ENCODE results near the gene LMF1. TPM values are rescaled to one million over a fixed set of nuclear protein-coding genes. Genes with fewer than 3 reads are reported as not detected.

LMF1 gene
- total and polyA plus RNA-seq, 2 of the 8 experiments (the other 6 are each of a cell fraction or from before 2014, with no cell fraction given): 3.5 to 9.1 TPM

GRCh38 chr16:939941-940340, 30.8 kb downstream of the LMF1 start:
- no peaks in the 10 kb centered on the region for H3K36me3 ChIP-seq (ENCODE audit: control insufficient read depth in 2 of 4, insufficient read depth in 4 of 4, low read length in 3 of 4)
- H3K9me3 ChIP-seq (ENCODE audit: insufficient read depth in 2 of 2, low read depth in 1 of 2, low read length in 1 of 2): peaks cover 16 to 41% of the 10 kb centered on the region in 2 experiments
- H3K18ac ChIP-seq (ENCODE audit: extremely low read depth, low read length): no peak overlapping the region
- no peak overlapping the region for H3K9ac ChIP-seq (replicated peaks in 1 of 4; ENCODE audit: extremely low read depth in 1 of 4, low read depth in 3 of 4, low read length in 3 of 4)
- no peak overlapping the region for H2BK120ac ChIP-seq (replicated peaks; ENCODE audit: low read depth, low read length)
- H4K20me1 ChIP-seq (replicated peaks in 1 of 2; ENCODE audit: control insufficient read depth in 1 of 2, insufficient read depth in 2 of 2, low read length in 2 of 2): no peaks in the 10 kb centered on the region
- no peaks in the 10 kb centered on the region for H3K79me1 ChIP-seq (ENCODE audit: low read depth, low read length)
- no peak overlapping the region for H2AK5ac ChIP-seq (ENCODE audit: low read depth, low read length)
- H3K4ac ChIP-seq (replicated peaks; ENCODE audit: insufficient read length, low read depth, low read length): no peak overlapping the region
- H3K23ac ChIP-seq (ENCODE audit: insufficient read length): no peak overlapping the region
- H3K4me2 ChIP-seq (ENCODE audit: insufficient read depth in 1 of 2, low read depth in 2 of 2, low read length in 2 of 2): no peak overlapping the region
- no peak overlapping the region for H4K5ac ChIP-seq (ENCODE audit: insufficient read length, low read depth, low read length)
- no peak overlapping the region for H4K91ac ChIP-seq (replicated peaks; ENCODE audit: insufficient read length, low read length)
- no peak overlapping the region for H3K27ac ChIP-seq (ENCODE audit: low read depth, low read length)
- no peaks in the 10 kb centered on the region for H3K79me2 ChIP-seq (ENCODE audit: control insufficient read depth in 1 of 2, insufficient read depth in 2 of 2, low read length in 2 of 2)
- no peaks in the 10 kb centered on the region for H3K27me3 ChIP-seq (replicated peaks in 1 of 4; ENCODE audit: control insufficient read depth in 3 of 4, extremely low read depth in 1 of 4, insufficient read depth in 3 of 4, low read length in 3 of 4)
- H3K4me1 ChIP-seq (replicated peaks in 1 of 4; ENCODE audit: control insufficient read depth in 3 of 4, insufficient read depth in 4 of 4, low read length in 3 of 4): no peaks in the 10 kb centered on the region
- no peak overlapping the region for H2AFZ ChIP-seq (ENCODE audit: low read length)
- ChIA-PET CTCF (ENCODE audit: partially characterized antibody) (no interaction called here), POLR2A (ENCODE audit: partially characterized antibody) (no interaction called here)
- no peak overlapping the region for H2BK15ac ChIP-seq (ENCODE audit: low read length)
- no peak overlapping the region for H3K56ac ChIP-seq (replicated peaks; ENCODE audit: insufficient read length, low read depth, low read length)
- FAIRE-seq: no peak
- WGBS, 2 experiments (ENCODE audit: extremely low coverage in 1 of 2, insufficient coverage in 1 of 2, insufficient read length in 1 of 2, insufficient replicate concordance in 2 of 2, low coverage in 1 of 2, low lambda C conversion rate in 2 of 2, missing lambda C conversion rate in 1 of 2): 67% methylated on average over 11 of the region's 17 CpGs; no CpG with 5 or more reads in 1 of the 2 experiments
- DNase-seq (ENCODE audit: low read depth in 1 of 2, low spot score in 2 of 2): no peak
- no peak overlapping the region for H3K14ac ChIP-seq (ENCODE audit: insufficient read length)
- no peak overlapping the region for H2BK12ac ChIP-seq (ENCODE audit: low read depth, low read length)
- H2BK5ac ChIP-seq (ENCODE audit: low read depth, low read length): no peak overlapping the region
- no peak overlapping the region for H3K4me3 ChIP-seq (ENCODE audit: extremely low read depth in 1 of 4, insufficient read depth in 2 of 4, low read depth in 3 of 4, low read length in 4 of 4)
- H4K8ac ChIP-seq (ENCODE audit: extremely low read depth, insufficient read depth, low read length): no peak overlapping the region
- no peaks in the 10 kb centered on the region for H3K23me2 ChIP-seq (ENCODE audit: low read depth, low read length)
- H2BK20ac ChIP-seq (ENCODE audit: low read length): no peak overlapping the region
- TF ChIP-seq YY1 (IDR thresholded peaks at IDR 0.05; ENCODE audit: low read depth, low read length) (no peak), RFX5 (IDR thresholded peaks at IDR 0.05; ENCODE audit: borderline replicate concordance, low read depth, low read length) (no peak), CBX8 (IDR thresholded peaks at IDR 0.05; ENCODE audit: borderline replicate concordance, low read depth, low read length) (no peak), ATF3 (IDR thresholded peaks at IDR 0.05; ENCODE audit: insufficient read depth, low read depth, low read length) (no peak), RXRA (IDR thresholded peaks at IDR 0.05; ENCODE audit: insufficient read depth, low read depth, low read length) (no peak), E2F6 (IDR thresholded peaks at IDR 0.05) (no peak), SIN3A (conservative IDR thresholded peaks at IDR 0.05 in 1 of 2, IDR thresholded peaks at IDR 0.05 in 1 of 2; ENCODE audit: low read depth in 1 of 2, low read length in 2 of 2) (no peak), MAX (IDR thresholded peaks at IDR 0.05) (no peak), RBBP5 (IDR thresholded peaks at IDR 0.05; ENCODE audit: borderline replicate concordance, low read depth, low read length) (no peak), KDM4A (IDR thresholded peaks at IDR 0.05; ENCODE audit: low read depth, low read length, severe bottlenecking) (no peak), POLR2AphosphoS5 (IDR thresholded peaks at IDR 0.05; ENCODE audit: low read depth, low read length) (no peak), NANOG (IDR thresholded peaks at IDR 0.05; ENCODE audit: insufficient read depth, low read depth, low read length, poor library complexity, severe bottlenecking) (no peak), BCL11A (IDR thresholded peaks at IDR 0.05; ENCODE audit: low read depth in 2 of 2, low read length in 2 of 2) (no peak)

All from H1 (cell line).